GM21825 (cell line): ENCODE measurements around the gene HMGCR.

Experiments used
- ATAC-seq: cut with Tn5 transposase; IDR thresholded peaks from one replicate; pipeline ENCODE4 v1.9.1; 2021; ENCODE audit warnings: mild to moderate bottlenecking, moderate library complexity; ENCODE audit not compliant: unreplicated experiment

HMGCR gene

DNA sequence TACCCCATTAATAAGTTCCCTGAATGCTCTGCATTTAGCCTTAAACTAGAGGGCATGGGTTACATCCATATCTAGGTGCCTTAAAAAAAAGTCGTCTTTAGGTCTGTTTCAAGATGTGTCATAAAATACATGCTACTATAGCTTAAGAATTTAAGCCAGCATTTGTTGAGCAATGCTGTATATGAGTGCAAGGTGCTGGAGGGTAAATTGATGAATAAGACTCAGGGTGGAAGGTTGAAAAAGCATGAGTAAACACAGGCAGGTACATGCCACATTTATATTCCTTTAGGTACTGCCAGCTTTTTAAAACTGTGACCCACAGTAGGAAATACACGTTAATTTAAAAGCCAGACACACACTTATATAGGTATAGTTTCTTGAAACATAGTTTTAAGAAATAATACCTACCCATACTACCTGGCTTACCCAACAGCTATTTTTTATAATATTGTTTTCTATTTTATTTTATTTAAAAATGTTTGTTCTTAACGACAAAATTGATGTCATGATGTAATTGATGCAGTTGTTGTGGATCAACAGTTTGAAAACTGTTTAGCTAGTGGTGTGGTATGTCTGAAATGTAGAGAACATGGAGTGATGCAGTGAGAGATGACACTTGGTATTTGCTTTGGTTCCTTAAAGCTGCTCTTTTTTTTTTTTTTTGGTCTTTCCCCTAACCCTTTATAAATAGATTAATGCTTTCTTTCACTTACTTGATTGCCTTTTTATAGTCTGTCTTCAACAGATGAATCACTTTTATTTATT is 3.9 kb downstream of the HMGCR start:
- ATAC-seq: no peak

DNA sequence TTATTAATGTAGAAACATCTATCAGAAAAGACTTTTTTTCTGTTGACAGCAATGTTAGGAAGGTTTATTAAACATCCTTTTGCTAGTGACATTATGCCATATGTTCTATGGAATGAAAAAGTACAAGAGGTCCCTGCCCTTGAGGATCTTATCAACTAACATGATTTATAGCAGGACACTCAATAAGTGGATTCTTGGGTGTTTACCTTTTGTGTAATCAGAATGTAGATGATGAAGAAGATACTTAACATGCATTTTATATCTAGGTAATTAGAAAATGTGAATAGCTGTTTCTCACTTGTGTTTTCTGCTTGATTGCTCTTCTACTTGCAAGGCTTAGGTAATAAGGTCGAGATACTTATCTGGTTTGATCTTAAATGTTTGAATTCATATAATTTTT is 4.9 kb downstream of the HMGCR start:
- no peak for ATAC-seq

DNA sequence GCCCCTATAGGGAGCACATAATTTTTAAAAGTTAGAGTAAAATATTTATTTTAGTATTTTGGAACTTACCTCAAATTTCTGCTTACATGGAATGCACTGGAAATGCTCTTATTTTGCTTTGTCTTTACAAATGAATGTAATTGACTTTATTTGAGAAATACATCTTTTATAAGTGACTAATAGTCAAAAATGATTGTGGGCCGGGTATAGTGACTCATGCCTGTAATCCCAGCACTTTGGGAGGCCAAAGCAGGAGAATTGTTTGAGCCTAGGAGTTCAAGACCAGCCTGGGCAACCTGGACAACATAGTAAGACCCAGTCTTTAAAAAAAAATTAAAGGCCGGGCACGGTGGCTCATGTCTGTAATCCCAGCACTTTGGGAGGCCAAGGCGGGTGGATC is 5.8 kb downstream of the HMGCR start:
- no peak for ATAC-seq

DNA sequence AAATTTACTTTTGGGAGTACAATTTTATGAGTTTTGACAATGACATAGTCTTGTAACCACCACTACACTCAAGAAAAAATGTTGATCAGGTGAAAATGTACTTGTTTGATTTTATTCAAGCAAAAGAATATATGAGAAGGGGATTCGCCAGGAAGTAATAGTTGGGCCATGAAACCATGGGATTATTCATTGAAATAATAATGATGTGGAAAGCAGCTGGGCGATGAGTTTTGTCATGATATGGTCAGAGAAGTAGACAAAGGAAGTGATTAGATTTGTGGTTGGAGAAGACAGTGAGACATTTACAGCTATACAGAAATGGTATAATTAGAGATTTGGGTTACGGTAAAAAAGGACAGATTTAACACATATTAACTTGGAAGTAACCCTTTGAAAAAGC is 11.2 kb downstream of the HMGCR start:
- ATAC-seq: no peak

DNA sequence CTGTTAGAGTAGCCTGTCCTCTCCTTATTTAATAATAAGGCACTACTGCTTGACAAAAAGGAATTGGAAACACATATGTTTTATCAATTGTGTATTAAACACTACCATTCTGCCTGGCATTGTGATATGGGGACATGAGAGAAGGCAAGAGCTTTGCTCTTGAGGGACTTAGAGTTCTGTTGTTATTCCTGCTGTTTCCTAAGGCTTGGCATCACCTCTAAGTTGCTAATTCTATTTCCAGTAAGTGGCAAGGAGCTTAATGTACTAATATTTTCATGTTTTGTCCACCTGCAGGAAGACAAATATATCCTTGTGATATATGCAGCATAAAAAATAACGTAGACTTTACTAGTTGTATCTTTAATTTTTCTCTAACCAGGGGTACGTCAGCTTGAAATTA is 12.6 kb downstream of the HMGCR start:
- ATAC-seq: no peak

DNA sequence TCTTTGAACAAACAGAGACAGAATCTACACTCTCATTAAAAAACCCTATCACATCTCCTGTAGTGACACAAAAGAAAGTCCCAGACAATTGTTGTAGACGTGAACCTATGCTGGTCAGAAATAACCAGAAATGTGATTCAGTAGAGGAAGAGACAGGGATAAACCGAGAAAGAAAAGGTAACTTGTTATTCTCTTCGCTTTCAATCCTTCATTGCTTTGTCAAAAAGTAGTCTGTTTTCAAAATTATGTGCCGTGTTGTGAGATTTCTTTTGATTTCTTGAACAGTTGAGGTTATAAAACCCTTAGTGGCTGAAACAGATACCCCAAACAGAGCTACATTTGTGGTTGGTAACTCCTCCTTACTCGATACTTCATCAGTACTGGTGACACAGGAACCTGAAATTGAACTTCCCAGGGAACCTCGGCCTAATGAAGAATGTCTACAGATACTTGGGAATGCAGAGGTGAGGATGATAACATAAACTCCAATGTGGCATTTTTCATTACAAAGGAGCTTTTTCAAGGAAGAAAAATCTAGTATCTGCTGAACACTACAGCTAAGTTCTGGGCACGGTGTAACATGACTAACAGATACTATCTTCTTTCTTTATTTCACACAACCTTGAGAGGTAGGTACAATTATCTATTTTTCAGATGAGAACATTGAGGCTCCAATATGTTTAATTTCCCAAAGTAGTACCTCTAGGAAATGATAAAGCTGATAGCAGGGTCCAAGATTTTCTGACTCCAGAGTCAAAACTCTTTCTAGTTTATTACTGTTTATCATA is 14.3 kb downstream of the HMGCR start:
- no peak for ATAC-seq

DNA sequence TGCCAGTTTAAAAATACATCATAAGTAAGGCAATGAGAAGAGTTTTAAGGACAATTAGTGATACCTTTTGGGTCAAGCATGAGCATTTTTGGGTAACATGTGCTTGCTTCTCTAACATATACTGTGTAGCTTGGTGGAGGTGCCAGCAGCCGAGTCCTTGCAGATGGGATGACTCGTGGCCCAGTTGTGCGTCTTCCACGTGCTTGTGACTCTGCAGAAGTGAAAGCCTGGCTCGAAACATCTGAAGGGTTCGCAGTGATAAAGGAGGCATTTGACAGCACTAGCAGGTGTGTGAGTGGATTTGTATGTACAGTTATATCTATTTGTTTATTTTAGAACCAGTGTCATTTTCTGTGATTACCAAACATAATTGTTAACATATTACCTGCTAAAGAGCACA is 18.2 kb downstream of the HMGCR start:
- ATAC-seq: no peak

DNA sequence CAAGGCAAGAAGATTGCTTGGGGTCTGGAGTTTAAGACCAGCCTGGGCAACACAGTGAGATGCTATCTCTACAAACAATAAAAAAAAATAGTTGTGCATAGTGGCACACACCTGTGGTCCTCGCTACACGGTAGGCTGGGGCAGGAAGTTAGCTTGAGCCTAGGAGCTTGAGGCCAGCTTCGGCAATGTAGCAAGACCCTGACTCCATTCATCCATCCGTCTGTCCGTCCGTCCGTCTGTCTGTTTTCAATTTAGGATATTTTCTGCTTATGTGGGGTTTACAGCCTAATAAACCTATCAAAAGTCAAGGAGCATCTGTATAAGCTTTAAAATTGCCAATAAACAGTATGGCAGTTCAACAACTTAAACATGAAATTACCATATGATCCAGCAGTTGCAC is 19.7 kb downstream of the HMGCR start:
- ATAC-seq: no peak

DNA sequence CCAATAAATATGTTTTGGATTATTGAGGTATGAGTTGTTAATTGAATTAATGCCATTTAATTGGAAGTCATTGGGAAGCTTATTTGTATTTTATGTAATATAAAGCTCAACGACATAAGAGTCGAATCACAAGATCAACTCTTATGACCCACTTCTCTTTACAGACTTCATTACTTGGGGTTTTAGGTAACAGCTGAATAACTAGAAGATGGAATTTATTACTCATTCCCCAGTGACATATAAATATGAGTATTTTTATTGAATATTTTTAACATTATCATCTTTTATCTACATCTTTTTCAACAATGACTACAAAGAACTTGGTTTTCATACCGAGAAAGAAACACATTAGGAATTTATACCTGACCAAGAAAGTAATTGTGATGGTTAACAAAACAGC is 21.1 kb downstream of the HMGCR start:
- no peak for ATAC-seq

DNA sequence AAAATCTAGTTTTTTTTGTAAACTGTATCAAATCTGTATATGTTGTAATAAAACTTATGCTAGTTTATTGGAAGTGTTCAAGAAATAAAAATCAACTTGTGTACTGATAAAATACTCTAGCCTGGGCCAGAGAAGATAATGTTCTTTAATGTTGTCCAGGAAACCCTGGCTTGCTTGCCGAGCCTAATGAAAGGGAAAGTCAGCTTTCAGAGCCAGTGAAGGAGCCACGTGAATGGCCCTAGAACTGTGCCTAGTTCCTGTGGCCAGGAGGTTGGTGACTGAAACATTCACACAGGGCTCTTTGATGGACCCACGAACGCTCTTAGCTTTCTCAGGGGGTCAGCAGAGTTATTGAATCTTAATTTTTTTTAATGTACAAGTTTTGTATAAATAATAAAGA is 24.3 kb downstream of the HMGCR start:
- no peak for ATAC-seq

DNA sequence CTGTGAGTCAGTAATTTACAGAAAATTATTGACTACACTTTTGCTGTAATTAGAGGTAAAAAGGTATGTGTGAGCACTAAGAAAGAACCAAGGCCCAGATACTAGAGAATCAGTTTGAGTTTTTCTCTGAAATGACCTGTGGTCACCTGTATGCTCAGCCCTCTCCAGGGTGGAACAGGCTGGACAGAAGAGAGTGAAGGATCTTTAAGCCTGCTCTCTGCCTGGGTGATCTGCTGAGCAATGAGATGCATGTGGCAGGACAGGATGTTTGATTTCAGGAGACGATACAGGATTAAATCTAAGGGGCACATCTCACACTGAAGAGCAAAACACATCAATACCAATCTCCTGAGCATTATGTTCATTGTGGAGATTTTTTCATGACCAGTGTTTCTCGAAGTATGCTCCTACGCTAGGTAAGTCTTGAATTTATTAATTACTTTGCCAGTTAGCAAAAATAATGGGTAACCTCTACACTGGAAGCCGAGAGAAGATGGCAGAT is 25.5 kb downstream of the HMGCR start:
- no peak for ATAC-seq

DNA sequence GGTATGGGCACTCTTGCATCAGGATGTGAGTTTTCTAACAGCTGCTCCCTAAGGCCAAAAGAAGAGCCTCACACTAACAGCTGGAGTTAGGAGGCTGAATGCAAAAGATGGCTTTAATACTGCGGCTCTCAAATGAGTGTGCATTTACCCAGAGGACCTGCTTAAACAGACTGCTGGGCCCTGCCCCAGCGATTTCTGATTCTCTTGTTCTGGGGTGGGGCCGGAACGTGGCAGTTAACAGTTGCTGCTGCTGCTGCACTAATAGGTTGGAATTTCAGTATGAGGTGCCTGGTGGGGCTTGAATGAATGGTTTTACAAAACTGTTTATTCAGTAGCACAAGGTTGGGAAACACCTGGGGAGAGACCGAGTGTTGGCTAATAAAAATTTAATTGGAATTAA is 26.1 kb downstream of the HMGCR start:
- ATAC-seq: no peak

DNA sequence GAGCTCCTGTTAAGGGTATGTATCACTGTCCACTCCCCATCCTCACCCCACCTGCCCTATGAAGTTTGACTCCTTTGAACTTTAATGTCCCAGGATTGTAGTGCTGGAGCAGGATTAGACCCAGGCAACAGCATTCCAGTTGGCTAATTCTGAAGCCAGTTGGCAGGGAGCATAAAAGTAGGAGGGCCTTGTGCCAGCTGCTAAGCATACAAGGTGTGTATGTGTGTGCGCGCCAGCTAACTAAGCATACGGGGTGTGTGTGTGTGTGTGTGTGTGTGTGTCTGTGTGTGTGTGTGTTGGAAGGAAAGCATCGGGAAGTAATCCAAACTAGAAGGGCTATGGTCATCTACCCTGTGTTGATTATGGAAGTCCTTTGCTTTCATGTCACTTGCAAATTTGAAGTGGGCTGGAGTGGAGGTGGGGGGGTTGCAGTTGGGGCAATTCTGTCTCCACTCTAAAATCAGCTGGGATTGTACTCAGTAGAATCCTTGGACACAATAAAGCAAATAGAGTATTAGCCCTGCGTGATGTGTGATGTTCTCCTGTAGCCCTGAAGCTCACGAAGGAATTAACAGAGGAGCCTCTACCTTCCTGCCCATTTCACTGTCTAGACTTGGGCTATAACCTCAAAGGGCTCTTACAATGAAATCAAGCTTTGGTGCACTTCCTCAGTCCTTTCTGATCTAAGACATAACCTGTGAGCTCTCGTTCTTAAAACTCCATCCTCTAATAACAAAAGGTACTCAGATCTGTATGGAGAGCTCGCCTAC is 26.9 kb downstream of the HMGCR start:
- ATAC-seq: no peak

DNA sequence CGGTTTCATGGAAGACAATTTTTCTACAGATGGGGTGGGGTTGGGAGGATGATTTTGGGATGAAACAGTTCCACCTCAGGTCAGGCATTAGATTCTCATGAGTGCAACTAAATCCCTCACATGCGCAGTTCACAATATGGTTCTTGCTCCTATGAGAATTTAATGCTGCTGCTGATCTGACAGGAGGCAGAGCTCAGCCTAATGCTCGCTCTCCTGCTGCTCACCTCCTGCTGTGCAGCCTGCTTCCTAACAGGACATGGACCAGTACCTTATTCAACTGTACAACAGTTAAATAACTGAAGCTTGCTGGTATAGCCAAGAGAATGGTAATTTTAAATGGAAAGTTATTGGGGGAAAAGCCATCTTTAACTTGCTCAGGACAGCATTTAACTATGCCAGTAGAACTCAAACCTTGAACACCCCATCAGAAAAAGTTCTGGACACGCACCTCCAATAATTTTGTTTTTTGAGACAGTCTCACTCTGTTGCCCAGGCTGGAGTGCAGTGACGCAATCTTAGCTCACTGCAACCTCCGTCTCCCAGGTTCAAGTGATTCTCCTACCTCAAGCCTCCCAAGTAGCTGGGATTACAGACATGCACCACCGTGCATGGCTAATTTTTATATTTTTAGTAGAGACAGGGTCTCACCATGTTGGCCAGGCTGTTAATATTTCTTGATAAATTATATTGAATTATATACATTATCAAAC is 27.7 kb downstream of the HMGCR start:
- ATAC-seq: no peak

DNA sequence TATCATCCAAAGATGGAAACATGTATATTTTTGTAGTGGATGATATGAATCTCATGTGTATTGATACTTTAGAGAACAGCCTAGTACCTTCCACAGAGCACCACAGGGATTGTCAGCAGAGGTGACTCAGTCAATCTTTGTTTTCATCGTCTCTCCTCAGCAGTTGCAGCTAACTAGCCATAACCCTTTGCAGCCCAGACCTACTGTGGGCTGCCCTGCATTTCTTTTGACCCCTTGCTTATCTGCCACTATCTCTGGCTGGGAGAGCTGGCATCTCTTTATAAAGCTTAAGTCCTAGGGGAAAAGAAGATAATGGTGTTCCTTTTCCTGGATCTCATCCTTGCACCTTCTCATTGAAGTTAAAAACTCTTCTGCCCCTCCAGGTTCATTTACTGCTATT is 28.7 kb downstream of the HMGCR start:
- ATAC-seq: no peak

DNA sequence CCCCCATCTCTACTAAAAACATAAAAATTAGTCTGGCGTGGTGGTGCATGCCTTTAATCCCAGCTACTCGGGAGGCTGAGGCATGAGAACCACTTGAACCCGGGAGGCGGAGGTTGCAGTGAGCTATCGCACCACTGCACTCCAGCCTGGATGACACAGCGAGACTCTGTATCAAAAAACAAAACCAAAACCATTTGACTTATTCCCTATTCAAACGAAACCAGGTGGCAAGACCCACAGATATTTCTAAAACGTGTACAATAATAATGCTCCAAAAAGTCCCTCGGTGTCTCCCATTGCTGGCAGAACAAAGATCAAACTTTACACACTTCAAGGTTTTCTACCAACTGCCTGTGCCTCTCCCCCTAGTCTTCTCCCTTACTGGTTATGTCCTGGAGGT is 29.8 kb downstream of the HMGCR start:
- ATAC-seq: peak; percentile 67

DNA sequence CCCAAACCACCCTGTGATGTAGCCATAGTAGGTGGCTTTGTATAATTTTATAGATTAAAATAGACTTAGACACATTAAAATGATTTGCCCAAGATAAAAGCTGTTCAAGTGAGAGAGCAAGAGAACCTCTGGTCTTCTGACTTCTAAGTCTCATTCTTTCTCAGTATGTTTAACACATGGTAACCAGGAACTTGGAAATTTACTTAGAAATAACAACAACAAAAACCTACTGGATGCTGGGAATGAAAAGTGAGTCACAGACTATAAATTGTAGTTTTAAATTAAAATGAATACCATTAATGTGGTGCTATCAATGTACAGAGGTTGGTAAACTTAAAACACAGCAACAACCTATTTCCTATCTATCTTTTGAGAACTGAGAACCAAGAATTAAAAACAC is 30.4 kb downstream of the HMGCR start:
- no peak for ATAC-seq

DNA sequence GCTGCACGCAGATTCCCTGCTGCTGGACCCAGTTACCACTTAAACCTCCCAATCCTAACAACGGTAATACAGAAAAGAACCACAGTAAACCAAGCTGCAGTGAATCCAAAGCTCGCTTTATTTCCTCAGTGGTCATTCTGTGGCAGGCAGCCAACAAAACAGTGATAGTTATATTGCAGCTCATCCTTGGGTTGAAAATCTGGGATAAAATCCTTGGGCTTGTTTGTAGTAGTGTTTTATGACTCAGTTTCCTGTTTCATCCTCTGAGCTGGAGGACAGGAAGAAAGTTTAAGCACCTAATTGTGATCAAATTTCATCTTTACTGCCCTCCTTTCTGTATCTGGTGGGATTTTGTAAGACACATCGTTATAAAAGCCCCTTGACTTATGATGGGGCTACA is 31.4 kb downstream of the HMGCR start:
- ATAC-seq: no peak

DNA sequence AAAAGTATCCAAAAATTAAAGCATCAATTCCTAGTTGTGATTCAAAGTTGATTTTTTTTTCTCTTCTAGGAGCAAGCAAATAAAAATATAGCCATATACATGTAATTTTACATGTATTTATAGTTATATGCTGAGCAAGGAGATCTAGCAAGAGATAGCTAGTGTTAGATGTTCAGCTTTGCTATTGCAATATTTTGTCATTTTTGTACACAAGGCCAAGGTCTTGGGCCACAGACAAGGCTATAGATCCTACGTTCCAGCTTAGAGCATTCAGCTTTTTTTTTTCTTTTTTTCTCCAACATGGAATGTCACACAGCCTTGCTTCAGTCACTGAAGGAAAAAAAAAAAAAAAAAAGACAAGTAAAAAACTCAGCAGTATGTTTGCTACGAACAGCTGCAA is 36.8 kb downstream of the HMGCR start:
- no peak for ATAC-seq

DNA sequence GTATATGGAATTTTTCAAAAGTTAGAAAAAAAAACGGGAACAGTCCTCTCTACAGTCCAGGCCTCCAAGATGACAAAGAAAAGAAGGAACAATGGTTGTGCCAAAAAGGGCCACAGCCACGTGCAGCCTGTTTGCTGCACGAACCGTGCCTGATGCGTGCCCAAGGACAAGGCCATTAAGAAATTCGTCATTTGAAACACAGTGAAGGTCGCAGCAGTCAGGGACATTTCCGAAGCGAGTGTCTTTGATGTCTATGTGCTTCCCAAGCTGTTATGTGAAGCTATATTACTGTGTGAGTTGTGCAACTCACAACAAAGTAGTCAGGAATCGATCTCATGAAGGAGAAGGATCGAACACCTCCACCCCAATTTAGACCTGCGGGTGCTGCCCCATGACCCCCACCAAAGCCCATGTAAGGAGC is 37.4 kb downstream of the HMGCR start:
- ATAC-seq: no peak

DNA sequence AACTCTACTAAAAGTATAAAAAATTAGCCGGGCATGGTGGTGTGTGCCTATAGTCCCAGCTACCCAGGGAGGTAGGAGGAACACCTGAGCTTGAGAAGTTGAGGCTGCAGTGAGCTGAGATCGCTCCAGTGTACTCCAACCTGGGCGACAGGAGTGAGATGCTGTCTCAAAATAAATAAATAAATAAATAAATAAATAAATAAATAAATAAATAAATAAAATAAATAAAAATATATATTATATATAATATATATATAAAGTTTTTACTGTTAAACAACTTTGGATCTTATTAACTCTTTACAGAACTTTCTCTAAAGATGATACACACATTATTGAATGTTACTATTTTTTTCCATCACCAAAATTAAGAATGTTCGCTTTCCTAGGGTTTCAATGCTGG is 38.4 kb downstream of the HMGCR start:
- ATAC-seq: no peak
